GM12872 (cell line): Measurements from ENCODE around the gene AUTS2.

Experiments used
- CTCF ChIP-seq: IDR thresholded peaks from 3 replicates; pipeline ENCODE4 v1.5.1; 2011; ENCODE audit warnings: low read depth, mild to moderate bottlenecking, low read length, moderate library complexity; ENCODE audit not compliant: insufficient read depth

The AUTS2 gene

GRCh38 chr7:70573696-70574095 lies 975.4 kb downstream of the AUTS2 start:
- no peak for TF ChIP-seq CTCF

- TF ChIP-seq CTCF = no peak
These were observed 976.1 kb downstream of the AUTS2 start for GRCh38 chr7:70574314-70574834.

- TF ChIP-seq CTCF = no peak
These were observed 976.9 kb downstream of the AUTS2 start for GRCh38 chr7:70574970-70575799.

- no peak for TF ChIP-seq CTCF
These were observed 978.8 kb downstream of the AUTS2 start for GRCh38 chr7:70577078-70577477.

GRCh38 chr7:70578131-70578530 lies 979.9 kb downstream of the AUTS2 start:
- TF ChIP-seq CTCF = no peak

GRCh38 chr7:70579397-70580097 lies 981.3 kb downstream of the AUTS2 start:
- no peak for TF ChIP-seq CTCF

- no peak for TF ChIP-seq CTCF
These were observed 981.9 kb downstream of the AUTS2 start for GRCh38 chr7:70580161-70580560.
